ENCODE results near the gene SYNPO2.
A peak's percentile ranks its signal among the peaks of the same experiment; 100 is the strongest.

SYNPO2 gene

GRCh38 chr4:118992149-118992548, 103.5 kb downstream of the SYNPO2 start:
- Histone ChIP-seq H2BK120ac (ENCODE audit: low read depth, low read length) (no peak overlapping the region), H3K36me3 (ENCODE audit: control insufficient read depth in 1 of 2, insufficient read depth in 2 of 2, low read depth in 1 of 2, low read length in 2 of 2) (no peaks in the 10 kb centered on the region), H2AK5ac (ENCODE audit: low read length, severe bottlenecking) (no peak overlapping the region), H2BK12ac (ENCODE audit: low read length in 2 of 2) (no peak overlapping the region), H3K14ac (ENCODE audit: low read length in 2 of 2) (no peak overlapping the region), H3K18ac (ENCODE audit: low read depth in 1 of 2, low read length in 2 of 2) (no peak overlapping the region), H3K9ac (ENCODE audit: low read length) (no peak overlapping the region), H3K27me3 (ENCODE audit: control insufficient read depth in 1 of 2, insufficient read depth in 1 of 2, low read length in 2 of 2) (no peaks in the 10 kb centered on the region), H4K91ac (ENCODE audit: low read length) (no peak overlapping the region), H2BK15ac (ENCODE audit: low read depth, poor library complexity, severe bottlenecking) (no peak overlapping the region), H3K4me1 (ENCODE audit: control insufficient read depth, insufficient read depth, low read depth, low read length) (peaks cover 1% of the 10 kb centered on the region), H2BK5ac (ENCODE audit: low read depth, low read length, poor library complexity, severe bottlenecking) (no peak overlapping the region), H3K27ac (ENCODE audit: low read length, poor library complexity, severe bottlenecking) (no peak overlapping the region), H4K8ac (ENCODE audit: low read length) (no peak overlapping the region), H3K4me2 (ENCODE audit: low read length, poor library complexity, severe bottlenecking) (no peak overlapping the region), H2AFZ (ENCODE audit: low read depth, low read length) (no peak overlapping the region), H3K23ac (ENCODE audit: low read length in 2 of 2) (no peak overlapping the region), H3K4ac (ENCODE audit: low read depth in 1 of 2, low read length in 2 of 2) (no peak overlapping the region), H3K79me1 (replicated peaks; ENCODE audit: low read length, poor library complexity, severe bottlenecking) (no peaks in the 10 kb centered on the region), H3K9me3 (ENCODE audit: control insufficient read depth, low read length) (no peaks in the 10 kb centered on the region), H3K4me3 (ENCODE audit: insufficient read depth in 1 of 2, low read depth in 1 of 2, low read length in 2 of 2) (no peak overlapping the region)
- no peak for DNase-seq
- WGBS = 100% methylated on average over 1 of the region's 1 CpG

GRCh38 chr4:118993333-118993732, 104.7 kb downstream of the SYNPO2 start:
- H2BK12ac ChIP-seq (ENCODE audit: low read length in 2 of 2) = no peak overlapping the region
- H3K4me1 ChIP-seq (ENCODE audit: control insufficient read depth, insufficient read depth, low read depth, low read length) = peaks cover 1% of the 10 kb centered on the region
- no peak overlapping the region for H2BK5ac ChIP-seq (ENCODE audit: low read depth, low read length, poor library complexity, severe bottlenecking)
- no peak overlapping the region for H3K4me2 ChIP-seq (ENCODE audit: low read length, poor library complexity, severe bottlenecking)
- no peak overlapping the region for H2BK120ac ChIP-seq (ENCODE audit: low read depth, low read length)
- H3K9ac ChIP-seq (ENCODE audit: low read length) = no peak overlapping the region
- H3K27ac ChIP-seq (ENCODE audit: low read length, poor library complexity, severe bottlenecking) = no peak overlapping the region
- peak overlapping the region in 1 of 2 experiments; percentile 52 for H3K18ac ChIP-seq (ENCODE audit: low read depth in 1 of 2, low read length in 2 of 2)
- no peaks in the 10 kb centered on the region for H3K36me3 ChIP-seq (ENCODE audit: control insufficient read depth in 1 of 2, insufficient read depth in 2 of 2, low read depth in 1 of 2, low read length in 2 of 2)
- no peaks in the 10 kb centered on the region for H3K27me3 ChIP-seq (ENCODE audit: control insufficient read depth in 1 of 2, insufficient read depth in 1 of 2, low read length in 2 of 2)
- H3K4me3 ChIP-seq (ENCODE audit: insufficient read depth in 1 of 2, low read depth in 1 of 2, low read length in 2 of 2) = no peak overlapping the region
- no peaks in the 10 kb centered on the region for H3K9me3 ChIP-seq (ENCODE audit: control insufficient read depth, low read length)
- no peak overlapping the region for H4K91ac ChIP-seq (ENCODE audit: low read length)
- H3K79me1 ChIP-seq (replicated peaks; ENCODE audit: low read length, poor library complexity, severe bottlenecking) = no peaks in the 10 kb centered on the region
- H3K14ac ChIP-seq (ENCODE audit: low read length in 2 of 2) = no peak overlapping the region
- H2AFZ ChIP-seq (ENCODE audit: low read depth, low read length) = no peak overlapping the region
- no peak overlapping the region for H2BK15ac ChIP-seq (ENCODE audit: low read depth, poor library complexity, severe bottlenecking)
- no peak overlapping the region for H3K4ac ChIP-seq (ENCODE audit: low read depth in 1 of 2, low read length in 2 of 2)
- H4K8ac ChIP-seq (ENCODE audit: low read length) = no peak overlapping the region
- no peak overlapping the region for H3K23ac ChIP-seq (ENCODE audit: low read length in 2 of 2)
- WGBS = 96% methylated on average over 2 of the region's 2 CpGs
- no peak for DNase-seq
- H2AK5ac ChIP-seq (ENCODE audit: low read length, severe bottlenecking) = no peak overlapping the region

GRCh38 chr4:118994030-118994429, 105.4 kb downstream of the SYNPO2 start:
- Histone ChIP-seq H3K23ac (ENCODE audit: low read length in 2 of 2) (no peak overlapping the region), H3K9me3 (ENCODE audit: control insufficient read depth, low read length) (no peaks in the 10 kb centered on the region), H3K18ac (ENCODE audit: low read depth in 1 of 2, low read length in 2 of 2) (peak overlapping the region in 1 of 2 experiments; percentile 65), H2BK15ac (ENCODE audit: low read depth, poor library complexity, severe bottlenecking) (no peak overlapping the region), H2BK12ac (ENCODE audit: low read length in 2 of 2) (no peak overlapping the region), H3K4me3 (ENCODE audit: insufficient read depth in 1 of 2, low read depth in 1 of 2, low read length in 2 of 2) (no peak overlapping the region), H3K4me1 (ENCODE audit: control insufficient read depth, insufficient read depth, low read depth, low read length) (peaks cover 1% of the 10 kb centered on the region), H3K27me3 (ENCODE audit: control insufficient read depth in 1 of 2, insufficient read depth in 1 of 2, low read length in 2 of 2) (no peaks in the 10 kb centered on the region), H2BK120ac (ENCODE audit: low read depth, low read length) (no peak overlapping the region), H2AFZ (ENCODE audit: low read depth, low read length) (no peak overlapping the region), H4K91ac (ENCODE audit: low read length) (peak overlapping the region; percentile 12), H3K36me3 (ENCODE audit: control insufficient read depth in 1 of 2, insufficient read depth in 2 of 2, low read depth in 1 of 2, low read length in 2 of 2) (no peaks in the 10 kb centered on the region), H2AK5ac (ENCODE audit: low read length, severe bottlenecking) (no peak overlapping the region), H3K27ac (ENCODE audit: low read length, poor library complexity, severe bottlenecking) (no peak overlapping the region), H4K8ac (ENCODE audit: low read length) (no peak overlapping the region), H3K14ac (ENCODE audit: low read length in 2 of 2) (no peak overlapping the region), H2BK5ac (ENCODE audit: low read depth, low read length, poor library complexity, severe bottlenecking) (no peak overlapping the region), H3K79me1 (replicated peaks; ENCODE audit: low read length, poor library complexity, severe bottlenecking) (no peaks in the 10 kb centered on the region), H3K4ac (ENCODE audit: low read depth in 1 of 2, low read length in 2 of 2) (no peak overlapping the region), H3K4me2 (ENCODE audit: low read length, poor library complexity, severe bottlenecking) (no peak overlapping the region), H3K9ac (ENCODE audit: low read length) (no peak overlapping the region)
- WGBS = 46% methylated on average over 3 of the region's 5 CpGs
- DNase-seq = peak; percentile 77

GRCh38 chr4:118995693-118996391, 107.2 kb downstream of the SYNPO2 start:
- no peaks in the 10 kb centered on the region for H3K36me3 ChIP-seq (ENCODE audit: control insufficient read depth in 1 of 2, insufficient read depth in 2 of 2, low read depth in 1 of 2, low read length in 2 of 2)
- H4K8ac ChIP-seq (ENCODE audit: low read length) = no peak overlapping the region
- H2AK5ac ChIP-seq (ENCODE audit: low read length, severe bottlenecking) = no peak overlapping the region
- H2BK15ac ChIP-seq (ENCODE audit: low read depth, poor library complexity, severe bottlenecking) = no peak overlapping the region
- no peaks in the 10 kb centered on the region for H3K9me3 ChIP-seq (ENCODE audit: control insufficient read depth, low read length)
- no peak overlapping the region for H3K14ac ChIP-seq (ENCODE audit: low read length in 2 of 2)
- no peak overlapping the region for H2BK12ac ChIP-seq (ENCODE audit: low read length in 2 of 2)
- H3K4me3 ChIP-seq (ENCODE audit: insufficient read depth in 1 of 2, low read depth in 1 of 2, low read length in 2 of 2) = no peak overlapping the region
- H3K4ac ChIP-seq (ENCODE audit: low read depth in 1 of 2, low read length in 2 of 2) = no peak overlapping the region
- no peak overlapping the region for H2BK5ac ChIP-seq (ENCODE audit: low read depth, low read length, poor library complexity, severe bottlenecking)
- no peaks in the 10 kb centered on the region for H3K27me3 ChIP-seq (ENCODE audit: control insufficient read depth in 1 of 2, insufficient read depth in 1 of 2, low read length in 2 of 2)
- 98% methylated on average over 3 of the region's 4 CpGs for WGBS
- no peak overlapping the region for H3K4me2 ChIP-seq (ENCODE audit: low read length, poor library complexity, severe bottlenecking)
- H3K23ac ChIP-seq (ENCODE audit: low read length in 2 of 2) = no peak overlapping the region
- no peaks in the 10 kb centered on the region for H3K4me1 ChIP-seq (ENCODE audit: control insufficient read depth, insufficient read depth, low read depth, low read length)
- no peak overlapping the region for H2BK120ac ChIP-seq (ENCODE audit: low read depth, low read length)
- no peak overlapping the region for H4K91ac ChIP-seq (ENCODE audit: low read length)
- no peak overlapping the region for H2AFZ ChIP-seq (ENCODE audit: low read depth, low read length)
- no peak overlapping the region for H3K18ac ChIP-seq (ENCODE audit: low read depth in 1 of 2, low read length in 2 of 2)
- no peak for DNase-seq
- H3K9ac ChIP-seq (ENCODE audit: low read length) = no peak overlapping the region
- no peaks in the 10 kb centered on the region for H3K79me1 ChIP-seq (replicated peaks; ENCODE audit: low read length, poor library complexity, severe bottlenecking)
- no peak overlapping the region for H3K27ac ChIP-seq (ENCODE audit: low read length, poor library complexity, severe bottlenecking)

Measured in mesenchymal stem cell (in vitro differentiated cells and primary cell).